ENCODE measurements around the gene LRRC8B. TPM values are rescaled to one million over a fixed set of nuclear protein-coding genes. Genes with fewer than 3 reads are reported as not detected.

The LRRC8B gene
- total and polyA plus RNA-seq, 2 donors from 2014 or later, result 2.4 to 15.1 TPM

GRCh38 chr1:89567797-89568196 lies 43.2 kb downstream of the LRRC8B start:
- H3K9ac ChIP-seq (ENCODE audit: low read length in 3 of 3), result no peak overlapping the region
- intact Hi-C loops (cut with DNase I), result no loop called here
- H3K36me3 ChIP-seq (ENCODE audit: control insufficient read depth in 2 of 3, insufficient read depth in 3 of 3, low read length in 3 of 3), result no peaks in the 10 kb centered on the region
- DNase-seq (no peak), FAIRE-seq (no peak)
- H3K4me1 ChIP-seq (ENCODE audit: control insufficient read depth in 2 of 3, insufficient read depth in 2 of 3, low read depth in 1 of 3, low read length in 3 of 3), result peaks cover 0 to 18% (median 5%) of the 10 kb centered on the region in 3 donors
- peak overlapping the region in 1 of 3 donors; percentile 28 for H3K4me3 ChIP-seq (ENCODE audit: low read length in 3 of 3)
- TF ChIP-seq, protein P1, sequence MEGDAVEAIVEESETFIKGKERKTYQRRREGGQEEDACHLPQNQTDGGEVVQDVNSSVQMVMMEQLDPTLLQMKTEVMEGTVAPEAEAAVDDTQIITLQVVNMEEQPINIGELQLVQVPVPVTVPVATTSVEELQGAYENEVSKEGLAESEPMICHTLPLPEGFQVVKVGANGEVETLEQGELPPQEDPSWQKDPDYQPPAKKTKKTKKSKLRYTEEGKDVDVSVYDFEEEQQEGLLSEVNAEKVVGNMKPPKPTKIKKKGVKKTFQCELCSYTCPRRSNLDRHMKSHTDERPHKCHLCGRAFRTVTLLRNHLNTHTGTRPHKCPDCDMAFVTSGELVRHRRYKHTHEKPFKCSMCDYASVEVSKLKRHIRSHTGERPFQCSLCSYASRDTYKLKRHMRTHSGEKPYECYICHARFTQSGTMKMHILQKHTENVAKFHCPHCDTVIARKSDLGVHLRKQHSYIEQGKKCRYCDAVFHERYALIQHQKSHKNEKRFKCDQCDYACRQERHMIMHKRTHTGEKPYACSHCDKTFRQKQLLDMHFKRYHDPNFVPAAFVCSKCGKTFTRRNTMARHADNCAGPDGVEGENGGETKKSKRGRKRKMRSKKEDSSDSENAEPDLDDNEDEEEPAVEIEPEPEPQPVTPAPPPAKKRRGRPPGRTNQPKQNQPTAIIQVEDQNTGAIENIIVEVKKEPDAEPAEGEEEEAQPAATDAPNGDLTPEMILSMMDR (IDR thresholded peaks at IDR 0.05; ENCODE audit: borderline replicate concordance, extremely low read depth, insufficient read depth), result no peak
- no peaks in the 10 kb centered on the region for H3K9me3 ChIP-seq (ENCODE audit: control insufficient read depth in 2 of 3, insufficient read depth in 1 of 3, low read length in 3 of 3)
- no peaks in the 10 kb centered on the region for H3K27me3 ChIP-seq (ENCODE audit: control insufficient read depth, insufficient read depth, low read length)
- H3K27ac ChIP-seq (ENCODE audit: low read depth in 2 of 2, low read length in 2 of 2), result peak overlapping the region in 1 of 2 donors; percentile 24

- peaks cover 0 to 2% (median 0%) of the 10 kb centered on the region in 3 donors for H3K4me1 ChIP-seq (ENCODE audit: control insufficient read depth in 2 of 3, insufficient read depth in 2 of 3, low read depth in 1 of 3, low read length in 3 of 3)
- no peaks in the 10 kb centered on the region for H3K27me3 ChIP-seq (ENCODE audit: control insufficient read depth, insufficient read depth, low read length)
- no peak for DNase-seq
- no peaks in the 10 kb centered on the region for H3K36me3 ChIP-seq (ENCODE audit: control insufficient read depth in 2 of 3, insufficient read depth in 3 of 3, low read length in 3 of 3)
- H3K9ac ChIP-seq (ENCODE audit: low read length in 3 of 3), result no peak overlapping the region
- no peak for FAIRE-seq
- intact Hi-C loops (cut with DNase I), result no loop called here
- H3K27ac ChIP-seq (ENCODE audit: low read depth in 2 of 2, low read length in 2 of 2), result no peak overlapping the region
- TF ChIP-seq, protein P1 (IDR thresholded peaks at IDR 0.05; ENCODE audit: borderline replicate concordance, extremely low read depth, insufficient read depth), result no peak
- H3K4me3 ChIP-seq (ENCODE audit: low read length in 3 of 3), result no peak overlapping the region
- no peaks in the 10 kb centered on the region for H3K9me3 ChIP-seq (ENCODE audit: control insufficient read depth in 2 of 3, insufficient read depth in 1 of 3, low read length in 3 of 3)
Measured at GRCh38 chr1:89573410-89573809, 48.8 kb downstream of the LRRC8B start.

DNA sequence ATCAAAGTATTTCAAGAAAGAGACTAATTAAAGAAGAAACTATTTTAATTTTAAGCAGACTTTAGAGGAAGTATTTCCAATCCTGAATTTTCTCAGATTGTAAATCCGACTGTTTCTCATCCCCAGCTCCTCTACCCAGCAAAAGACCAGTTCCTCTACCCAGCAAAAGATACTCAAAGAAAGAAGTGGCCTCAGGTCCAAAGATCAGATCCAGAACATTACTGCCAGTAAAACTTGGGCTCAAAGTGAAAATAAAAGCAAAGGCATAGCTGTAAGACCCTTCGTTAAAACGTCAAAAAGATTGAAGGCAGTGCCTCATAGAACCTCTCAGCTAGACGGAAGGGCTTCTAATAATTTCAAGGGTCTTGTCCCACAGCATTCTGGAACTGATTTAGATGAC lies 50.0 kb downstream of the LRRC8B start:
- no peak for FAIRE-seq

More for the DNA sequence above, 50.0 kb downstream of the LRRC8B start:
- Histone ChIP-seq H3K36me3 (ENCODE audit: control insufficient read depth in 2 of 3, insufficient read depth in 3 of 3, low read length in 3 of 3) (no peaks in the 10 kb centered on the region), H3K9me3 (ENCODE audit: control insufficient read depth in 2 of 3, insufficient read depth in 1 of 3, low read length in 3 of 3) (no peaks in the 10 kb centered on the region), H3K27ac (ENCODE audit: low read depth in 2 of 2, low read length in 2 of 2) (no peak overlapping the region), H3K27me3 (ENCODE audit: control insufficient read depth, insufficient read depth, low read length) (no peaks in the 10 kb centered on the region), H3K4me3 (ENCODE audit: low read length in 3 of 3) (peak overlapping the region in 2 of 3 donors; percentile 26 to 40), H3K4me1 (ENCODE audit: control insufficient read depth in 2 of 3, insufficient read depth in 2 of 3, low read depth in 1 of 3, low read length in 3 of 3) (no peaks in the 10 kb centered on the region), H3K9ac (ENCODE audit: low read length in 3 of 3) (no peak overlapping the region)
- no peak for DNase-seq
- intact Hi-C loops (cut with DNase I), result no loop called here
- TF ChIP-seq, protein P1 (IDR thresholded peaks at IDR 0.05; ENCODE audit: borderline replicate concordance, extremely low read depth, insufficient read depth), result no peak

Data from kidney (tissue), 14 donors.